Pancreas (tissue), 10 donors: ENCODE data around the gene PPP1R3C. TPM values are rescaled to one million over a fixed set of nuclear protein-coding genes. Genes with fewer than 3 reads are reported as not detected.

Experiments used
- ATAC-seq, 4 donors: fragments of 200-7000 bp; cut with Tn5 transposase; one replicate each; pipeline versions ENCODE4 v1.8.0 to v1.9.1; 2020; ENCODE audit warnings: mild to moderate bottlenecking in 4 of 4, moderate library complexity in 4 of 4
- DNase-seq, 6 donors: peaks; one replicate each; pipeline ENCODE4 v3.0.0-alpha.2; 2020
- FAIRE-seq: peaks from 2 replicates; lab custom pipeline; 2012; peaks lifted over from hg19 to GRCh38; lab: Jason Lieb, UNC
- H3K27ac ChIP-seq, 4 donors: fragments of 200-600 bp; sonication (generic); 1 replicate in 3 of 4; 2 replicates in 1 of 4; pipeline versions ENCODE4 v1.5.0 to v1.8.0; 2020
- H3K27me3 ChIP-seq, 4 donors: fragments of 200-600 bp; one replicate each; pipeline ENCODE4 v1.8.0; 2021
- H3K36me3 ChIP-seq, 3 donors: fragments of 200-600 bp; sonication (generic) in 1 of 3; one replicate each; pipeline versions ENCODE4 v1.5.0 to v1.8.0; 2020 to 2021
- H3K4me1 ChIP-seq, 3 donors: fragments of 200-600 bp; one replicate each; pipeline ENCODE4 v1.8.0; 2021
- H3K4me3 ChIP-seq, 4 donors: fragments of 200-600 bp; sonication (generic) in 2 of 4; one replicate each; pipeline versions ENCODE4 v1.5.0 to v1.8.0; 2020 to 2021
- H3K9me3 ChIP-seq, 4 donors: fragments of 200-600 bp; one replicate each; pipeline ENCODE4 v1.8.0; 2021
- CTCF ChIP-seq, 4 donors: fragments of 200-600 bp; sonication (generic) in 3 of 4; IDR thresholded peaks; one replicate each; pipeline versions ENCODE4 v1.5.0 to v1.8.0; 2021; ENCODE audit warnings: antibody characterized with exemption in 4 of 4
- WGBS, 2 donors: extraction: QIAGEN DNeasy Blood & Tissue Kit; methylation state at CpG; one replicate each; pipeline ENCODE4 v1.1.7; 2013; 5-methylcytosine and 5-hydroxymethylcytosine counted together
- intact Hi-C, 3 donors: fragments of 100-400 bp; cut with DNase I; formaldehyde crosslinking; loops; one replicate each; pipeline versions ENCODE4 v1.11.1 to v1.14.2; 2022
- polyA plus RNA-seq, 2 donors: library from polyadenylated mRNA; stranded (reverse); fragments of 200-250 nt; gene quantifications; one replicate each; pipeline ENCODE4 v1.2.3, GENCODE V29; 2013
- total RNA-seq, 6 donors: library from RNA; stranded (reverse); fragmentation: NEBNext Ultra II Directional in 4 of 6; extraction: Animal tissue kit (Norgen Biotek cat#: 25700) in 4 of 6; gene quantifications; one replicate each; pipeline versions ENCODE4 v1.2.1 to v1.2.4, GENCODE V29; 2021 to 2023
- donor health status: healthy with polysubstance abuse.
- donor health status: DM: no; HTN: no; CAD: no; lungs with moderate emphysema.
- donor health status: DM: no; HTN: no; CAD: no.
- donor health status: control.
- donor health status: control.
- donor health status: Bipolar disorder and iron deficiency.
- donor health status: DM: yes; HTN: yes; CAD: no.
- donor health status: DM: no; HTN: no; CAD: no.
- donor health status: DM: no; HTN: no; CAD: no.
- donor health status: DM: yes; HTN: yes; CAD: no.

PPP1R3C gene
- total and polyA plus RNA-seq, 8 donors = 3.8 to 27.5 (median 14.3) TPM

- no peak overlapping the region for H3K4me3 ChIP-seq
- intact Hi-C loops = no loop called here
- H3K9me3 ChIP-seq = no peaks in the 10 kb centered on the region
- DNase-seq (no peak), FAIRE-seq (no peak), ATAC-seq (no peak)
- no peaks in the 10 kb centered on the region for H3K27me3 ChIP-seq
- H3K36me3 ChIP-seq = no peaks in the 10 kb centered on the region
- peaks cover 26 to 55% (median 46%) of the 10 kb centered on the region in 3 donors for H3K4me1 ChIP-seq
- no peak for TF ChIP-seq CTCF (IDR thresholded peaks at IDR 0.05)
- peak overlapping the region in 2 of 4 donors; percentile 26 to 66 for H3K27ac ChIP-seq
- 56 to 59% methylated on average over 1 of the region's 1 CpG for WGBS, 2 donors
Observed at GRCh38 chr10:91596825-91597196, 36.1 kb downstream of the PPP1R3C start.

- peak overlapping the region in 2 of 4 donors; percentile 85 to 88 for H3K27ac ChIP-seq
- H3K4me3 ChIP-seq = no peak overlapping the region
- FAIRE-seq (no peak), ATAC-seq (no peak), DNase-seq (no peak)
- no peak for TF ChIP-seq CTCF (IDR thresholded peaks at IDR 0.05)
- peaks cover 49 to 85% (median 75%) of the 10 kb centered on the region in 3 donors for H3K4me1 ChIP-seq
- no peaks in the 10 kb centered on the region for H3K36me3 ChIP-seq
- no peaks in the 10 kb centered on the region for H3K9me3 ChIP-seq
- H3K27me3 ChIP-seq = no peaks in the 10 kb centered on the region
- 86 to 87% methylated on average over 2 of the region's 2 CpGs for WGBS, 2 donors
- intact Hi-C loops = loop anchor here in 1 of 3 donors (5.0 kb wide), 2 partner anchors 37 to 38 kb away; partner anchors contain the start of gene PPP1R3C
Observed at GRCh38 chr10:91593834-91594233, 39.0 kb downstream of the PPP1R3C start.

GRCh38 chr10:91593366-91593765 is 39.5 kb downstream of the PPP1R3C start:
- intact Hi-C loops = loop anchor here in 1 of 3 donors (5.0 kb wide), 2 partner anchors 36 to 39 kb away; partner anchors contain the start of gene PPP1R3C
- FAIRE-seq (no peak), DNase-seq (no peak), ATAC-seq (no peak)
- Histone ChIP-seq H3K9me3 (no peaks in the 10 kb centered on the region), H3K4me1 (peaks cover 51 to 87% (median 80%) of the 10 kb centered on the region in 3 donors), H3K27me3 (no peaks in the 10 kb centered on the region), H3K27ac (peak overlapping the region; percentile 56 to 88 (median 80)), H3K36me3 (no peaks in the 10 kb centered on the region), H3K4me3 (no peak overlapping the region)
- WGBS, 2 donors = 19 to 30% methylated on average over 8 of the region's 8 CpGs
- no peak for TF ChIP-seq CTCF (IDR thresholded peaks at IDR 0.05)

GRCh38 chr10:91592266-91592975 is 40.5 kb downstream of the PPP1R3C start:
- intact Hi-C loops = loop anchor here in 1 of 3 donors (5.0 kb wide), 2 partner anchors 35 to 40 kb away; partner anchors contain the start of gene PPP1R3C
- Histone ChIP-seq H3K27ac (peak overlapping the region; percentile 56 to 88 (median 80)), H3K4me1 (peaks cover 56 to 86% (median 80%) of the 10 kb centered on the region in 3 donors), H3K4me3 (peak overlapping the region in 1 of 4 donors; percentile 19), H3K9me3 (no peaks in the 10 kb centered on the region), H3K36me3 (no peaks in the 10 kb centered on the region), H3K27me3 (no peaks in the 10 kb centered on the region)
- WGBS, 2 donors = 31 to 35% methylated on average over 8 of the region's 8 CpGs
- FAIRE-seq = no peak
- peak; percentile 31 to 62 (median 38) for ATAC-seq
- no peak for TF ChIP-seq CTCF (IDR thresholded peaks at IDR 0.05)
- peak in 4 of 6 donors; percentile 40 to 73 (median 53) for DNase-seq

- intact Hi-C loops = loop anchor here in 1 of 3 donors (5.0 kb wide), 2 partner anchors 34 to 41 kb away; partner anchors contain the start of gene PPP1R3C
- Histone ChIP-seq H3K27me3 (no peaks in the 10 kb centered on the region), H3K27ac (peak overlapping the region; percentile 56 to 88 (median 80)), H3K4me3 (peak overlapping the region in 1 of 4 donors; percentile 19), H3K4me1 (peaks cover 56 to 79% (median 76%) of the 10 kb centered on the region in 3 donors), H3K9me3 (no peaks in the 10 kb centered on the region), H3K36me3 (no peaks in the 10 kb centered on the region)
- no peak for TF ChIP-seq CTCF (IDR thresholded peaks at IDR 0.05)
- WGBS, 2 donors = 23 to 26% methylated on average over 7 of the region's 7 CpGs
- no peak for DNase-seq
- no peak for ATAC-seq
- no peak for FAIRE-seq
Observed at GRCh38 chr10:91591797-91592174, 41.1 kb downstream of the PPP1R3C start.
